Type B pancreatic cell (in vitro differentiated cells): ENCODE measurements around the gene FLAD1. TPM values are rescaled to one million over a fixed set of nuclear protein-coding genes. Genes with fewer than 3 reads are reported as not detected.
"Not testable (repeated sequence)": the region's sequence is repeated elsewhere in the genome, so short reads cannot be mapped to it uniquely, and the experiment has no call there.

Source experiments
- DNase-seq: peaks from one replicate; pipeline ENCODE4 v3.0.0; 2021; ENCODE audit warnings: mixed read lengths; ENCODE audit not compliant: unreplicated experiment; ENCODE audit errors: extremely low spot score
- H3K27ac Mint-ChIP-seq: 2 replicates; pipeline ENCODE4 v1.8.0; 2021; ENCODE audit warnings: mild to moderate bottlenecking, mixed read lengths
- H3K27me3 Mint-ChIP-seq: 2 replicates; pipeline ENCODE4 v1.8.0; 2021; ENCODE audit warnings: mixed read lengths
- H3K36me3 Mint-ChIP-seq: 2 replicates; pipeline ENCODE4 v1.8.0; 2021; ENCODE audit warnings: mixed read lengths
- H3K4me1 Mint-ChIP-seq: one replicate; pipeline ENCODE4 v1.8.0; 2021; ENCODE audit warnings: mixed read lengths; ENCODE audit not compliant: unreplicated experiment
- H3K4me3 Mint-ChIP-seq: 2 replicates; pipeline ENCODE4 v1.8.0; 2021; ENCODE audit warnings: mild to moderate bottlenecking, mixed read lengths
- H3K9me3 Mint-ChIP-seq: 2 replicates; pipeline ENCODE4 v1.8.0; 2021; ENCODE audit warnings: mixed read lengths
- total RNA-seq: library from RNA; stranded (reverse); gene quantifications from 2 replicates; pipeline ENCODE4 v1.2.1, GENCODE V29; 2021; ENCODE audit warnings: low replicate concordance
- TF ChIP-seq, protein P1 (sequence below): fragments of 200-600 bp; sonication (generic); conservative IDR thresholded peaks from 2 replicates; pipeline ENCODE4 v1.5.0; 2021; ENCODE audit warnings: antibody characterized with exemption, mild to moderate bottlenecking

The FLAD1 gene
- total RNA-seq, 1 donor from 2014 or later, result 59.0 TPM

DNA sequence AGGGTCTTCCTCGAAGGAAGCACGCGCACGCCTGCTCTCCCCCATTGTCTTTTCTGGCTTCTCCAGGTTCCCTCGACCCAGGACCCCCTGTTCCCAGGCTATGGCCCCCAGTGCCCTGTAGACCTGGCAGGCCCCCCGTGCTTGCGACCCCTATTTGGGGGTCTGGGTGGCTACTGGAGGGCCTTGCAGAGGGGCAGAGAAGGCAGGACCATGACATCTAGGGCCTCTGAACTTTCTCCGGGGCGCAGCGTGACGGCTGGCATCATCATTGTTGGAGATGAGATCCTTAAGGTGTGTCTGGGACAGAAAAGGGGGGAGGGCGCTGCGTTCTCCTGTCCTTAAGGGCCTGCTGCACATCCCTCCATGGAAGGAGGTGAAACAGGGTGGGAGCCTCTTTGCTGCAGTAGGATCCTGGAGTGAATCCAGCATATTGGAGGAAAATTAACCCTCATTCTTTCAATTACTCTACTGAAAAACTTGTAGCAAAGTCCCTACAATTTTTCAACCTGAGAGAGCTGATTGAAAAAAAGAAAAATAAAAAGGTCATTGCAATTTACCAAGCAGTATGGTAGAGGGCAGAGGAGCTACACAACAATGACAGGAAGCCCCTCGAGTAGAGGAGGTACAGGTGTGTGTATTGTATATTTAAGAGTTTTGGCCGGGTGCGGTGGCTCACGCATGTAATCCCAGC, 777 bp downstream of the FLAD1 start:
- DNase-seq, result no peak
- TF ChIP-seq, protein P1, sequence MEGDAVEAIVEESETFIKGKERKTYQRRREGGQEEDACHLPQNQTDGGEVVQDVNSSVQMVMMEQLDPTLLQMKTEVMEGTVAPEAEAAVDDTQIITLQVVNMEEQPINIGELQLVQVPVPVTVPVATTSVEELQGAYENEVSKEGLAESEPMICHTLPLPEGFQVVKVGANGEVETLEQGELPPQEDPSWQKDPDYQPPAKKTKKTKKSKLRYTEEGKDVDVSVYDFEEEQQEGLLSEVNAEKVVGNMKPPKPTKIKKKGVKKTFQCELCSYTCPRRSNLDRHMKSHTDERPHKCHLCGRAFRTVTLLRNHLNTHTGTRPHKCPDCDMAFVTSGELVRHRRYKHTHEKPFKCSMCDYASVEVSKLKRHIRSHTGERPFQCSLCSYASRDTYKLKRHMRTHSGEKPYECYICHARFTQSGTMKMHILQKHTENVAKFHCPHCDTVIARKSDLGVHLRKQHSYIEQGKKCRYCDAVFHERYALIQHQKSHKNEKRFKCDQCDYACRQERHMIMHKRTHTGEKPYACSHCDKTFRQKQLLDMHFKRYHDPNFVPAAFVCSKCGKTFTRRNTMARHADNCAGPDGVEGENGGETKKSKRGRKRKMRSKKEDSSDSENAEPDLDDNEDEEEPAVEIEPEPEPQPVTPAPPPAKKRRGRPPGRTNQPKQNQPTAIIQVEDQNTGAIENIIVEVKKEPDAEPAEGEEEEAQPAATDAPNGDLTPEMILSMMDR, result no peak
- Mint-ChIP-seq H3K27me3 (no peaks in the 10 kb centered on the region), H3K4me3 (no peak overlapping the region), H3K36me3 (peaks cover 5% of the 10 kb centered on the region), H3K9me3 (no peaks in the 10 kb centered on the region), H3K27ac (no peak overlapping the region), H3K4me1 (peaks cover under 1% of the 10 kb centered on the region)

DNA sequence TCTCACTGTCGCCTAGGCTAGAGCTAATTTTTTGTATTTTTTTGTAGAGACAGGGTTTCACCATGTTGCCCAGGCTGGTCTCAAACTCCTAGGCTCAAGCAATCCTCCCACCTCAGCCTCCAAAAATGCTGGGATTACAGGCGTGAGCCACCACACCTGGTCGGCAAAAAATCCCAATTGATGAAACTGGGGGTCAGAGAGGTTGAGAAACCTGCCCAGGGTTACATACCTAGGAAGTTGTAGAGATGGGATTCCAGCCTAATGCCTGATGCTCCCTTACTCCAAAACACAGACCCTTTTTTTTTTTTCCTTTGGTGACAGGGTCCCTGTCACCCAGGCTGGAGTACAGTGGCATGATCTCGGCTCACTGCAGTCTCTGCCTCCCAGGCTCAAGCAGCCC, 3.6 kb downstream of the FLAD1 start:
- H3K27me3 Mint-ChIP-seq, H3K4me1 Mint-ChIP-seq, DNase-seq, H3K9me3 Mint-ChIP-seq, H3K27ac Mint-ChIP-seq, H3K36me3 Mint-ChIP-seq, H3K4me3 Mint-ChIP-seq: not testable (repeated sequence)

DNA sequence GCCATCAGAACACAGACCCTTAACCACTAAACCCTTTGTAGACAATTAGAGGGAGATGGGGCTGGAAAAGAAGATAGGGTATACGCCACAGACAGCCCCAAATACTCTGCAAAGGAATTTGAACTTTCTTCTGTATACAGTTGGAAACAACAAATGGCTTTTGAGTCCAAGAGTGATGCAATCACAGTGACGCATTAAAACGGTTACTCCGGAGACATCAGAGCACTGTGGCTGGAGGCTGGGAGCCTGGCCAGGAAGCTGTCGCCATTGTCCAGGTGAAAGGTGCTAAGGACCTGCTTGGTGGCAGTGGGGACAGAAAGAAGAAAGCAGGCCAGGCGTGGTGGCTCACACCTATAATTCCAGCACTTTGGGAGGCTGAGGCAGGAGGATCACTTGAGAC, 4.2 kb downstream of the FLAD1 start:
- H3K27ac Mint-ChIP-seq, result no peak overlapping the region
- no peaks in the 10 kb centered on the region for H3K27me3 Mint-ChIP-seq
- no peaks in the 10 kb centered on the region for H3K9me3 Mint-ChIP-seq
- peaks cover 4% of the 10 kb centered on the region for H3K36me3 Mint-ChIP-seq
- peaks cover 4% of the 10 kb centered on the region for H3K4me1 Mint-ChIP-seq
- no peak overlapping the region for H3K4me3 Mint-ChIP-seq
- TF ChIP-seq, protein P1, result no peak
- DNase-seq, result no peak

DNA sequence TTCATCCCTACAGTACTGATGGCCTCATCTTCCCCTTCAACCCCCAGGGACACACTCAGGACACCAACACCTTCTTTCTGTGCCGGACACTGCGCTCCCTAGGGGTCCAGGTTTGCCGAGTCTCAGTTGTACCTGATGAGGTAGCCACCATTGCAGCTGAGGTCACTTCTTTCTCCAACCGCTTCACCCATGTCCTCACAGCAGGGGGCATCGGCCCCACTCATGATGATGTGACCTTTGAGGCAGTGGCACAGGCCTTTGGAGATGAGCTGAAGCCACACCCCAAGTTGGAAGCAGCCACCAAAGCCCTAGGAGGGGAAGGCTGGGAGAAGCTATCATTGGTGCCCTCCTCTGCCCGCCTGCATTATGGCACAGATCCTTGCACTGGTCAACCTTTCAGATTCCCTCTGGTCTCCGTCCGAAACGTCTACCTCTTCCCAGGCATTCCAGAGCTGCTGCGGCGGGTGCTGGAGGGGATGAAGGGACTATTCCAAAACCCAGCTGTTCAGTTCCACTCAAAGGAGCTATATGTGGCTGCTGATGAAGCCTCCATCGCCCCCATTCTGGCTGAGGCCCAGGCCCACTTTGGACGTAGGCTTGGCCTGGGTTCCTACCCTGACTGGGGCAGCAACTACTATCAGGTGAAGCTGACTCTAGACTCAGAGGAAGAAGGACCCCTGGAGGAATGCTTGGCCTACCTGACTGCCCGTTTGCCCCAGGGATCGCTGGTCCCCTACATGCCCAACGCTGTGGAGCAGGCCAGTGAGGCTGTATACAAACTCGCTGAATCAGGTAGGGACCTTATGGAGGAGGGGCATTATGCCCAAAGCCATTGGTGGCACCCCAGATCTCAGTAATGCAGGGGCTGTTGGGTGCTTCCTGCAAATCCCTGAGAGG, 5.2 kb downstream of the FLAD1 start:
- TF ChIP-seq, protein P1, result no peak
- Mint-ChIP-seq H3K9me3 (no peaks in the 10 kb centered on the region), H3K4me1 (peaks cover 4% of the 10 kb centered on the region), H3K4me3 (no peak overlapping the region), H3K27me3 (no peaks in the 10 kb centered on the region), H3K36me3 (peaks cover 4% of the 10 kb centered on the region), H3K27ac (no peak overlapping the region)
- DNase-seq, result no peak

DNA sequence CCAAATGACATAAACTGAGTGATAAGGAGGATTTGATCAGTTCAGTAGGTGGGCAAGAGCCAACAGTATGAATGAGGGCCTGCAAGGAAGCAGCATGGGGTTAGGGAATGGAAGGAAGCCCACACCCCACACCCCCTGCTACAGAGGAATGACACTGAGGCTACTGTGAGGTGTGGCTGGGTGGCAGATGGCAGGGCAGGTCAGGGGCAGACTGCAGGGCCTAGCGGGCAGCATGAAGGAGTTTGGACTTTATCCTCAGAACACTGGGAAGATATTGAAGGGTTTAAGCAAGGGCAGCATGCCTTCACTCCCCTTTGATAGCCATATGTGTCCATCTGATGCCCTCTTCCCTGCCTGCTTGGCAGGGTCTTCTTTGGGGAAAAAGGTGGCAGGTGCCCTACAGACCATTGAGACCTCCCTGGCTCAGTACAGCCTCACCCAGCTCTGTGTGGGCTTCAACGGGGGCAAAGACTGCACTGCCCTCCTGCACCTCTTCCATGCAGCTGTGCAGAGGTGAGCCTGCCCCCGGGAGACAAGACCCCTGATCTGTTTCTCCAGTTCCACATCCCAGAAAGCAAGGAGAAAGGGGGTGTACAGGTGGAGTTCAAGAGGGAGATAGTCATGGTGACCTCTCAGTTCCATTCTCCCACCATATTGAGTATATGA, 6.2 kb downstream of the FLAD1 start:
- H3K36me3 Mint-ChIP-seq, result peaks cover 4% of the 10 kb centered on the region
- no peak overlapping the region for H3K4me3 Mint-ChIP-seq
- TF ChIP-seq, protein P1, result no peak

More for the DNA sequence above, 6.2 kb downstream of the FLAD1 start:
- DNase-seq, result no peak
- Mint-ChIP-seq H3K4me1 (peaks cover 4% of the 10 kb centered on the region), H3K27ac (no peak overlapping the region), H3K27me3 (no peaks in the 10 kb centered on the region), H3K9me3 (no peaks in the 10 kb centered on the region)
